ENCODE data around the gene CPM.

CPM gene

GRCh38 chr12:68904351-68904962 is 28.5 kb downstream of the CPM start:
- no peak for DNase-seq (ENCODE audit: low spot score)

- no peak for DNase-seq (ENCODE audit: low spot score)
Observed at GRCh38 chr12:68903511-68903910, 29.5 kb downstream of the CPM start.

GRCh38 chr12:68901551-68901950 is 31.4 kb downstream of the CPM start:
- DNase-seq (ENCODE audit: low spot score) = no peak

- DNase-seq (ENCODE audit: low spot score) = no peak
Observed at GRCh38 chr12:68901145-68901544, 31.8 kb downstream of the CPM start.

DNA sequence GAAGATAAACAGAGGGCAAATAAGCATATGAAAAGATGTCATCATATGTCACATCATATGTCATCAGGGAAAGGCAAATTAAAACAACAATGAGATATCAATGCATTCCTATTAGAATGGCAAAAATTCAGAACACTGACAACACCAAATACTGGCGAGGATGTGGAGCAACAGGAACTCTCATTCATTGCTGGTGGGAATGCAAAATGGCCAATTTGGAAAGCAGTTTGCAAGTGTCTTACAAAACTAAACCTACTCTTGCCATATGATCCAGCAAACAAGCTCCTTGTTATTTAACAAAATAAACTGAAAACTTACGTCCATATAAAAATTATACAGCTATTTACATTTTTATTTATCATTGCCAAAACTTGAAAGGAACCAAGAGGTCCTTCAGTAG is 32.7 kb downstream of the CPM start:
- DNase-seq (ENCODE audit: low spot score) = no peak

GRCh38 chr12:68899251-68899771 is 33.7 kb downstream of the CPM start:
- no peak for DNase-seq (ENCODE audit: low spot score)

GRCh38 chr12:68896881-68897540 is 36.0 kb downstream of the CPM start:
- DNase-seq (ENCODE audit: low spot score) = no peak

DNA sequence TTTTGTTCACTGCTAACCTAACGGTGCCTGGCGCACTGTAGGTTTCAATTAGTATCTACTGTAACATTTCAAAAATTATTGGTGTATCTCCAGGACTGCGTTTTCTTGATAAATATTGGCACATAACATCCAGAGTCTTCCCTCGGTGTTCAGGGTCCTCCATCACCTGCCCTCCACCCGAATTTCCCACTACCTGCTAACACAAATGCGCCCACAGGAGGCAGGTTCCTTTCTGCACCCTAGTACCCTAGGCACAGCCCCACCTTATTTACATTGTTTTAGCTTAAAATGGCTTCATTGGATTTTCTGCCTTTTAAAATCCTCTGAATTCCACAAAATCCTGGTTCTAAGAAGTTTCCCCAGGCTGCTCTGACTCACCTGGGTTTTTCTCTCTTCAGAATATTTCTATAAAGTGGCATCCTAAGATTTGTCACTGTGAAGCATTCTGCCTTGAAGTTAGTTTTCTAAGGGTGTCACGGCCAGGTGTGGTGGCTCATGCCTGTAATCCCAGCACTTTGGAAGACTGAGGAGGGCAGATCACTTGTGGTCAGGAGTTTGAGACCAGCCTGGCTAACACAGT is 38.6 kb downstream of the CPM start:
- DNase-seq (ENCODE audit: low spot score) = no peak

- no peak for DNase-seq (ENCODE audit: low spot score)
Observed at GRCh38 chr12:68893741-68894140, 39.2 kb downstream of the CPM start.

GRCh38 chr12:68893201-68893600 is 39.8 kb downstream of the CPM start:
- no peak for DNase-seq (ENCODE audit: low spot score)

- no peak for DNase-seq (ENCODE audit: low spot score)
Observed at GRCh38 chr12:68891141-68891540, 41.8 kb downstream of the CPM start.

- DNase-seq (ENCODE audit: low spot score) = no peak
Observed at GRCh38 chr12:68890701-68891113, 42.3 kb downstream of the CPM start.

GRCh38 chr12:68888243-68888642 is 44.7 kb downstream of the CPM start:
- no peak for DNase-seq (ENCODE audit: low spot score)

DNA sequence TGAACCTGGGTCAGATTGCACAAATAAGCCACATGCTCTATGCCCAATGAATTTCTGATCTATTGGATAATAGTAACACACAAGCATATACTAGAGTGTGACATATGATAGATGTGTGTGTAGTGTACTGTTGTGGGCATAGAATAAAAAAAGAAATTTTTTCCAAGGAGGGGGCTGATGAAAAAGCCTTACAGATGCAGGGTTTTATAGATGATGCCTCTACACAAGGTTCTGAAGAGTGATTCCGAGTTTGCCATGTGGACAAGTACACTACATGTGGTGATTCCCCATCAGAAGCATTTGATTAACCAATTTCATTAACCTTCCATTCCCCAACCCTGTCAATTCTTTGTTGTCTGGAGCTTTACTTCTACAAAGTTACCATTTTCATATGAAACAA is 45.3 kb downstream of the CPM start:
- no peak for DNase-seq (ENCODE audit: low spot score)

GRCh38 chr12:68886636-68887572 is 46.1 kb downstream of the CPM start:
- DNase-seq (ENCODE audit: low spot score) = no peak

- no peak for DNase-seq (ENCODE audit: low spot score)
Observed at GRCh38 chr12:68885381-68885780, 47.6 kb downstream of the CPM start.

DNA sequence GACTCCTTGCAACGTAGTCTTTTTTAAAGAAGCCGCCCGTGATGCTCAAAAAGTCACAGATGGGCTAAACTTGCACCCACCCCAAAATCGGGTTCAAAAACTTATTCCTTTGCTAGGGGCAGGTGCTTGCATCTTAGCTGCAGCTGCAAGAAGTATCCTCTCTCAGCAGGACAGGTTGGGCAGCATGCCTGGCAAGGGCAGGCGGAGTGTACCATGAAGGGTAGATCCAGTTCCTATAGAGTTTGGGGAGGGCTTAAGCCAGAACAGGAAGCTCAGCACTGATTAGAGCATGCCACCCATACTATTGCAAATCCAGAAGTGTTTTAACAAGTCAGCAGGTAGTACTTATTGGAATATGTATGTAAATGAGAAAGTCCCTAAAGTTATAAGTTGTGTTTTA is 48.7 kb downstream of the CPM start:
- no peak for DNase-seq (ENCODE audit: low spot score)

- DNase-seq (ENCODE audit: low spot score) = no peak
Observed at GRCh38 chr12:68883151-68883550, 49.8 kb downstream of the CPM start.

- no peak for DNase-seq (ENCODE audit: low spot score)
Observed at GRCh38 chr12:68882251-68882964, 50.6 kb downstream of the CPM start.

- DNase-seq (ENCODE audit: low spot score) = no peak
Observed at GRCh38 chr12:68880660-68881325, 52.2 kb downstream of the CPM start.

DNA sequence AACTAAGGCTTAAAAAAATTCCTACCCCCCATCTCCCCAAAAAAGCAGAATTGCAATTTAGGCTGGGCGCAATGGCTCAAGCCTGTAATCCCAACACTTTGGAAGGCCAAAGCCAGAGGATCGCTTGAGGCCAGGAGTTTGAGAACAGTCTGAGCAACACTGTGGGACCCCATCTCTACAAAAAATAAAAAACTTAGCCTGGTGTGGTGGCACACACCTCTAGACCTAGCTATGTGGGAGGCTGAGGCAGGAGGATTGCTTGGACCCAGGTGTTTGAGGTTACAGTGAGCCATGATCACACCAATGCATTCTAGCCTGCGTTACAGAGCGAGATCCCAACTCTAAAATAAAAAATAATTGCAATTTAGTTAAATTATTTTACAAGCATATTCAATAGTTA is 54.1 kb downstream of the CPM start:
- no peak for DNase-seq (ENCODE audit: low spot score)
